22Rv1 (cell line): ENCODE data around the gene OR13C8.

Experiments used
- CTCF ChIP-seq: fragments of 450-650 bp; IDR thresholded peaks from 2 replicates; pipeline ENCODE4 v1.5.1; 2017; ENCODE audit warnings: mild to moderate bottlenecking
- ZFX ChIP-seq: fragments of 450-650 bp; IDR thresholded peaks from 2 replicates; pipeline ENCODE4 v1.6.1; 2017; ENCODE audit warnings: antibody characterized with exemption, borderline replicate concordance

GRCh38 chr9:104617418-104617817 lies 48.5 kb downstream of the OR13C8 start:
- TF ChIP-seq CTCF (no peak), ZFX (no peak)
